Measurements from ENCODE around the gene DUS1L. TPM values are rescaled to one million over a fixed set of nuclear protein-coding genes. Genes with fewer than 3 reads are reported as not detected.

Gene DUS1L
- total and polyA plus RNA-seq, 2 donors (not counting 1 experiment from before 2014, with no cell fraction given) = 109 to 241 TPM

GRCh38 chr17:82078433-82078832 is 12.8 kb upstream of the DUS1L start:
- H3K4me1 ChIP-seq (ENCODE audit: control insufficient read depth in 2 of 2, insufficient read depth in 2 of 2, low read length in 2 of 2) = no peaks in the 10 kb centered on the region
- no peaks in the 10 kb centered on the region for H3K27me3 Mint-ChIP-seq
- H3K4me3 ChIP-seq (ENCODE audit: control extremely low read depth in 1 of 5, extremely low read depth in 1 of 5, insufficient read depth in 1 of 5, low read depth in 2 of 5, low read length in 4 of 5) = no peak overlapping the region
- no peak overlapping the region for H3K4me3 Mint-ChIP-seq
- intact Hi-C loops (cut with micrococcal nuclease) = no loop called here
- DNase-seq (no peak), ATAC-seq (ENCODE audit: low read depth) (no peak)
- no peak for TF ChIP-seq CTCF (IDR thresholded peaks at IDR 0.05)
- TF ChIP-seq EZH2 (IDR thresholded peaks at IDR 0.05; ENCODE audit: borderline replicate concordance, insufficient read depth, low read depth, low read length, poor library complexity, severe bottlenecking) = no peak
- ChIA-PET POLR2A (no interaction called here), CTCF (no interaction called here)
- H3K36me3 ChIP-seq (replicated peaks in 1 of 2; ENCODE audit: control extremely low read depth in 1 of 2, control insufficient read depth in 1 of 2, extremely low read depth in 1 of 2, insufficient read depth in 2 of 2, low read length in 1 of 2) = peaks cover 0 to 30% of the 10 kb centered on the region in 2 experiments
- no peaks in the 10 kb centered on the region for H3K27me3 ChIP-seq (replicated peaks in 1 of 4; ENCODE audit: control extremely low read depth in 1 of 4, control insufficient read depth in 3 of 4, insufficient read depth in 4 of 4, low read length in 3 of 4)
- no peak overlapping the region for H3K27ac Mint-ChIP-seq
- WGBS (ENCODE audit: insufficient coverage) = 95% methylated on average over 17 of the region's 18 CpGs
- no peak overlapping the region for H3K4me2 ChIP-seq (replicated peaks; ENCODE audit: low read depth, low read length, poor library complexity, severe bottlenecking)
- H2AFZ ChIP-seq (ENCODE audit: insufficient read depth, low read depth, low read length, poor library complexity, severe bottlenecking) = no peak overlapping the region
- no peaks in the 10 kb centered on the region for H3K4me1 Mint-ChIP-seq
- H4K20me1 ChIP-seq (ENCODE audit: control insufficient read depth, insufficient read depth, low read length, poor library complexity, severe bottlenecking) = no peaks in the 10 kb centered on the region
- H3K9me3 Mint-ChIP-seq (ENCODE audit: insufficient read depth) = no peaks in the 10 kb centered on the region
- H3K9ac ChIP-seq (ENCODE audit: low read length) = no peak overlapping the region
- H3K27ac ChIP-seq (ENCODE audit: low read length in 2 of 2) = no peak overlapping the region
- no peaks in the 10 kb centered on the region for H3K9me3 ChIP-seq (ENCODE audit: control extremely low read depth in 1 of 3, control insufficient read depth in 2 of 3, insufficient read depth in 1 of 3, low read length in 2 of 3)
- no peaks in the 10 kb centered on the region for H3K79me2 ChIP-seq (ENCODE audit: control insufficient read depth, insufficient read depth, low read length)

- H3K9me3 Mint-ChIP-seq (ENCODE audit: insufficient read depth) = no peaks in the 10 kb centered on the region
These were observed 12.2 kb upstream of the DUS1L start for GRCh38 chr17:82077617-82078358.

More at GRCh38 chr17:82077617-82078358, 12.2 kb upstream of the DUS1L start:
- TF ChIP-seq CTCF (IDR thresholded peaks at IDR 0.05) (no peak), EZH2 (IDR thresholded peaks at IDR 0.05; ENCODE audit: borderline replicate concordance, insufficient read depth, low read depth, low read length, poor library complexity, severe bottlenecking) (no peak)
- Histone ChIP-seq H2AFZ (ENCODE audit: insufficient read depth, low read depth, low read length, poor library complexity, severe bottlenecking) (no peak overlapping the region), H4K20me1 (ENCODE audit: control insufficient read depth, insufficient read depth, low read length, poor library complexity, severe bottlenecking) (no peaks in the 10 kb centered on the region), H3K9me3 (ENCODE audit: control extremely low read depth in 1 of 3, control insufficient read depth in 2 of 3, insufficient read depth in 1 of 3, low read length in 2 of 3) (no peaks in the 10 kb centered on the region), H3K4me1 (ENCODE audit: control insufficient read depth in 2 of 2, insufficient read depth in 2 of 2, low read length in 2 of 2) (no peaks in the 10 kb centered on the region), H3K4me2 (replicated peaks; ENCODE audit: low read depth, low read length, poor library complexity, severe bottlenecking) (no peak overlapping the region), H3K79me2 (ENCODE audit: control insufficient read depth, insufficient read depth, low read length) (no peaks in the 10 kb centered on the region), H3K27me3 (replicated peaks in 1 of 4; ENCODE audit: control extremely low read depth in 1 of 4, control insufficient read depth in 3 of 4, insufficient read depth in 4 of 4, low read length in 3 of 4) (no peaks in the 10 kb centered on the region), H3K9ac (ENCODE audit: low read length) (no peak overlapping the region), H3K27ac (ENCODE audit: low read length in 2 of 2) (no peak overlapping the region), H3K4me3 (ENCODE audit: control extremely low read depth in 1 of 5, extremely low read depth in 1 of 5, insufficient read depth in 1 of 5, low read depth in 2 of 5, low read length in 4 of 5) (no peak overlapping the region), H3K36me3 (replicated peaks in 1 of 2; ENCODE audit: control extremely low read depth in 1 of 2, control insufficient read depth in 1 of 2, extremely low read depth in 1 of 2, insufficient read depth in 2 of 2, low read length in 1 of 2) (peaks cover 0 to 23% of the 10 kb centered on the region in 2 experiments)
- no peak overlapping the region for H3K27ac Mint-ChIP-seq
- no peak overlapping the region for H3K4me3 Mint-ChIP-seq
- 91% methylated on average over 19 of the region's 28 CpGs for WGBS (ENCODE audit: insufficient coverage)
- ChIA-PET CTCF (no interaction called here), POLR2A (no interaction called here)
- no peak for DNase-seq
- intact Hi-C loops (cut with micrococcal nuclease) = no loop called here
- no peaks in the 10 kb centered on the region for H3K4me1 Mint-ChIP-seq
- H3K27me3 Mint-ChIP-seq = no peaks in the 10 kb centered on the region
- no peak for ATAC-seq (ENCODE audit: low read depth)
